Measurements from ENCODE around the gene CXADR.

- TF ChIP-seq CTCF (IDR thresholded peaks at IDR 0.05; ENCODE audit: insufficient read depth, low read length), result no peak
- TF ChIP-seq POLR2AphosphoS5 (IDR thresholded peaks at IDR 0.05; ENCODE audit: low read depth), result no peak
Measured at GRCh38 chr21:17479606-17480005, 33.2 kb upstream of the CXADR start.

All from HL-60 (cell line).